HG03039 (cell line): ENCODE data around the gene AJM1.
"Not testable (repeated sequence)": the region's sequence is repeated elsewhere in the genome, so short reads cannot be mapped to it uniquely, and the experiment has no call there.

Experiments used
- ATAC-seq: cut with Tn5 transposase; IDR thresholded peaks from one replicate; pipeline ENCODE4 v1.9.1; 2021; ENCODE audit warnings: mild to moderate bottlenecking, moderate library complexity; ENCODE audit not compliant: unreplicated experiment

AJM1 gene

GRCh38 chr9:136843159-136843800 lies 1.0 kb downstream of the AJM1 start:
- ATAC-seq, result not testable (repeated sequence)

GRCh38 chr9:136843801-136844740 lies 1.8 kb downstream of the AJM1 start:
- ATAC-seq, result not testable (repeated sequence)

GRCh38 chr9:136844761-136845464 lies 2.6 kb downstream of the AJM1 start:
- no peak for ATAC-seq

GRCh38 chr9:136845465-136846260 lies 3.4 kb downstream of the AJM1 start:
- no peak for ATAC-seq

- no peak for ATAC-seq
Measured at GRCh38 chr9:136846376-136847087, 4.3 kb downstream of the AJM1 start.

GRCh38 chr9:136847088-136847825 lies 5.0 kb downstream of the AJM1 start:
- ATAC-seq, result no peak

- ATAC-seq, result no peak
Measured at GRCh38 chr9:136847826-136848392, 5.6 kb downstream of the AJM1 start.

- no peak for ATAC-seq
Measured at GRCh38 chr9:136848393-136849037, 6.2 kb downstream of the AJM1 start.

GRCh38 chr9:136849038-136849959 lies 7.0 kb downstream of the AJM1 start, which contains the start of gene PHPT1:
TSS of gene PHPT1 (plus strand) at chr9:136849409. CDS start at chr9:136849431, 22 bp downstream.
- peak; percentile 70 for ATAC-seq

GRCh38 chr9:136849960-136850865 lies 7.9 kb downstream of the AJM1 start:
- ATAC-seq, result no peak

- no peak for ATAC-seq
Measured at GRCh38 chr9:136850866-136851775, 8.8 kb downstream of the AJM1 start.

- ATAC-seq, result no peak
Measured at GRCh38 chr9:136851941-136852663, 9.8 kb downstream of the AJM1 start, which contains the start of gene MAMDC4. TSS of gene MAMDC4 (plus strand) at chr9:136852346. CDS start at chr9:136852417, 71 bp downstream.

GRCh38 chr9:136852664-136853595 lies 10.7 kb downstream of the AJM1 start:
- no peak for ATAC-seq
